Vagina (tissue), 2 donors: ENCODE results near the gene RAB19. TPM values are rescaled to one million over a fixed set of nuclear protein-coding genes. Genes with fewer than 3 reads are reported as not detected.

Source experiments
- DNase-seq, 2 donors: peaks; one replicate each; pipeline ENCODE4 v3.0.0-alpha.2; 2017; ENCODE audit errors: extremely low spot score in 2 of 2
- H3K27ac ChIP-seq: fragments of 200-600 bp; sonication (generic); one replicate; pipeline ENCODE4 v1.5.1; 2019
- H3K27me3 ChIP-seq: fragments of 200-600 bp; sonication (generic); one replicate; pipeline ENCODE4 v1.5.1; 2019
- H3K36me3 ChIP-seq, 2 donors: fragments of 200-600 bp; sonication (generic); one replicate each; pipeline ENCODE4 v1.5.1; 2017 to 2019
- H3K4me1 ChIP-seq: fragments of 200-600 bp; sonication (generic); one replicate; pipeline ENCODE4 v1.5.1; 2019
- H3K4me3 ChIP-seq, 2 donors: fragments of 200-600 bp; sonication (generic); 1 replicate in 1 of 2; 2 replicates in 1 of 2; pipeline ENCODE4 v1.5.1; 2016 to 2019
- H3K9me3 ChIP-seq: fragments of 200-600 bp; sonication (generic); one replicate; pipeline ENCODE4 v1.5.1; 2019
- CTCF ChIP-seq, 3 experiments: fragments of 450-650 bp in 2 of 3; fragments of 200-600 bp in 1 of 3; sonication (generic) in 1 of 3; IDR thresholded peaks; one replicate each; pipeline ENCODE4 v1.5.1; 2017 to 2019; ENCODE audit warnings: antibody characterized with exemption in 3 of 3, mild to moderate bottlenecking in 2 of 3, moderate library complexity in 2 of 3
- POLR2A ChIP-seq, 2 donors: fragments of 450-650 bp; IDR thresholded peaks; one replicate each; pipeline ENCODE4 v1.6.1; 2017; ENCODE audit warnings: antibody characterized with exemption in 2 of 2, mild to moderate bottlenecking in 2 of 2, moderate library complexity in 2 of 2
- POLR2AphosphoS5 ChIP-seq, 2 donors: sonication (generic); formaldehyde crosslinking; IDR thresholded peaks; one replicate each; pipeline ENCODE4 v1.9.0; 2017; ENCODE audit warnings: antibody characterized with exemption in 2 of 2, mild to moderate bottlenecking in 2 of 2, low read depth in 1 of 2; ENCODE audit not compliant: insufficient read depth in 1 of 2
- intact Hi-C: fragments of 100-400 bp; cut with DNase I; formaldehyde crosslinking; loops from one replicate; pipeline ENCODE4 v1.15.1; 2023
- total RNA-seq: library from RNA; depleted of rRNA; stranded (reverse); fragments of >200 nt; gene quantifications from one replicate; pipeline ENCODE4 v1.2.3, GENCODE V29; 2016

The RAB19 gene
- not detected for total RNA-seq

DNA sequence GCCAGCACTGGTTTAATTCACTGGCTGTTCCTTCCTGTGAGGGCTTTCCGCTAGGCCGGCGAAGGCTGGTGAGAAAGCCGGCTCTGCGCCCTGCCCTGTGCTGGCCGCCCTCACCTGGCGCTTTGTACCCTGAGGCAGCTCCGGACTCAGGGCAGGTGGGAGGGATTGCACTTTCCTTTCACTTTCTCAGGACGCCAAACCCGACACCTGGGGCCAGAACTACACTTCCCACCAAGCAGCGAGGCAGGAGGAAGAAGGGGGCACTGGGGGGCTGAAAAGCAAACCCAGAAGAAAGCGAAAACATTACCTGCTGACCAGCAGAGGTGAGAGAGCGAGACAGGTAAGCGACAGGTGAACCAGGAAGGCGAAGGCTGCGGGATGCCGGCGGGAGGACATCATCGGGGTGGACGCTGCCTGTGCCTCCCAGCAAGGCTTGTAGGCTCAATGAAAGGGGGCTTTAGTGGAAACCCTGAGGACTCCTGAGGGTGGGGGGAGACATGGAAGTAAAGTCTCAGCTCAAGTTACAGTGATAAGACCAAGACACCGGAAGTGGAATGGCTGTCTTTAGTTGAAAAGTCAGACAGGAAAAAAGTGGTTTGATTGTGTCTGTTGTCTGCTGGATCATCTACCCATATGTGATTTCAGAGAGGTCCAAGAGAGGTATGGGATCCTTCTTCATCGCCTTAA is at the start of gene RAB19:
TSS of gene RAB19 (plus strand) at position 181 of the 687 bp plus-strand sequence. CDS start 3,589 bp downstream, outside the sequence.
- intact Hi-C loops, result no loop called here
- H3K36me3 ChIP-seq, result no peaks in the 10 kb centered on the region
- no peak within 1 kb of the TSS for H3K27ac ChIP-seq
- no peak for DNase-seq
- peaks cover 8% of the 10 kb centered on the region for H3K4me1 ChIP-seq
- peak within 1 kb of the TSS; percentile 30 to 36 for H3K4me3 ChIP-seq
- no peaks in the 10 kb centered on the region for H3K27me3 ChIP-seq
- TF ChIP-seq POLR2A (IDR thresholded peaks at IDR 0.05), result no peak
- TF ChIP-seq CTCF (IDR thresholded peaks at IDR 0.05), result no peak
- no peak for TF ChIP-seq POLR2AphosphoS5 (IDR thresholded peaks at IDR 0.05; ENCODE audit: insufficient read depth in 1 of 2, low read depth in 1 of 2)
- no peaks in the 10 kb centered on the region for H3K9me3 ChIP-seq

DNA sequence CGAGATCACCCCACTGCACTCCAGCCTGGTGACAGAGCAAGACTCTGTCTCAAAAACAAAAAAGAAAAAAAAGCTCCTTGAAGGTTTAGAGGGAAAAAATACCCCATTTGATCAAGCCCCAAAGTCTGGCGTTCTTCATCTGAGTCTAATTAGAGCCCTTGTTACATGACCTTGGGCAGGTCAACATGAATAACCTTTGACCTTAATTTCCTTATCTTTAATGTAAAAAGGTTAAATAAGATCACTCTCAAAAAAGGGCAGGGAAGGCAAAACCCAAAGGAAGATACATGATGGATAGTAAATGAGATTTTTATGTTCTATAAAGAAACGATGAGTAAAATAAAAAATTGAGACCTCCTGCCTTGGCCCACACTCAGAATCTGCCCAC is 45.8 kb upstream of the RAB19 start:
- Histone ChIP-seq H3K36me3 (peaks cover 0 to 6% of the 10 kb centered on the region in 2 donors), H3K27me3 (no peaks in the 10 kb centered on the region), H3K27ac (no peak overlapping the region), H3K4me3 (no peak overlapping the region), H3K4me1 (no peaks in the 10 kb centered on the region), H3K9me3 (no peaks in the 10 kb centered on the region)
- intact Hi-C loops, result no loop called here
- no peak for DNase-seq
- no peak for TF ChIP-seq POLR2AphosphoS5 (IDR thresholded peaks at IDR 0.05; ENCODE audit: insufficient read depth in 1 of 2, low read depth in 1 of 2)
- TF ChIP-seq POLR2A (IDR thresholded peaks at IDR 0.05), result no peak
- TF ChIP-seq CTCF (IDR thresholded peaks at IDR 0.05), result no peak

GRCh38 chr7:140358412-140359051 is 45.3 kb upstream of the RAB19 start:
- Histone ChIP-seq H3K4me1 (no peaks in the 10 kb centered on the region), H3K9me3 (no peaks in the 10 kb centered on the region), H3K27ac (no peak overlapping the region), H3K4me3 (no peak overlapping the region), H3K27me3 (no peaks in the 10 kb centered on the region), H3K36me3 (peaks cover 0 to 4% of the 10 kb centered on the region in 2 donors)
- DNase-seq, result no peak
- TF ChIP-seq CTCF (IDR thresholded peaks at IDR 0.05) (no peak), POLR2AphosphoS5 (IDR thresholded peaks at IDR 0.05; ENCODE audit: insufficient read depth in 1 of 2, low read depth in 1 of 2) (no peak), POLR2A (IDR thresholded peaks at IDR 0.05) (no peak)
- intact Hi-C loops, result no loop called here

DNA sequence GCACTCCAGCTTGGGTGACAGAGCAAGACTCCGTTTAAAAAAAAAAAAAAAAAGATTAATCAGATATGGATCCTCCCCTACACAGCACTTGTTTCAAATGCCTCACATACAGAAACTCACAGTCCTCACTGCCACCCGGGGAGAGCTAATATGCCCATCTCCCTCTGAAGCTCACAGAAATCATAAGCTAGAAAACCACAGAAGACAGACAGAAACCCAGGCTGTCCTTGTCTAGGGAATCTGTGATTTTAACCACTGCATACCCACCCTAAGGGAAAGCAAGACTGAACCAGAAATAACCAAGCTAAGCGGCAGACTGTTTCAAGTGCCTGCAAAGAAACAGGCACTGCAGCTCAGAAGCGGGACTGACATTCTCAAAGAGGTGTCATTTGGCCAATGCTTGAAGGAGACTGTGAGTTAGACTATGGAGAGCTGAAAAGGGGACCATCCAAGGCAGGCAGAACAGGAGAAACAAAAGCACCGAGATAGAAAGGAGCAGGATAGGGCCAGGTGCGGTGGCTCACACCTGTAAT is 43.1 kb upstream of the RAB19 start:
- Histone ChIP-seq H3K9me3 (no peaks in the 10 kb centered on the region), H3K4me1 (no peaks in the 10 kb centered on the region), H3K27ac (no peak overlapping the region), H3K27me3 (no peaks in the 10 kb centered on the region), H3K36me3 (peaks cover 0 to 8% of the 10 kb centered on the region in 2 donors), H3K4me3 (no peak overlapping the region)
- TF ChIP-seq POLR2A (IDR thresholded peaks at IDR 0.05) (no peak), POLR2AphosphoS5 (IDR thresholded peaks at IDR 0.05; ENCODE audit: insufficient read depth in 1 of 2, low read depth in 1 of 2) (no peak), CTCF (IDR thresholded peaks at IDR 0.05) (no peak)
- intact Hi-C loops, result no loop called here
- no peak for DNase-seq

DNA sequence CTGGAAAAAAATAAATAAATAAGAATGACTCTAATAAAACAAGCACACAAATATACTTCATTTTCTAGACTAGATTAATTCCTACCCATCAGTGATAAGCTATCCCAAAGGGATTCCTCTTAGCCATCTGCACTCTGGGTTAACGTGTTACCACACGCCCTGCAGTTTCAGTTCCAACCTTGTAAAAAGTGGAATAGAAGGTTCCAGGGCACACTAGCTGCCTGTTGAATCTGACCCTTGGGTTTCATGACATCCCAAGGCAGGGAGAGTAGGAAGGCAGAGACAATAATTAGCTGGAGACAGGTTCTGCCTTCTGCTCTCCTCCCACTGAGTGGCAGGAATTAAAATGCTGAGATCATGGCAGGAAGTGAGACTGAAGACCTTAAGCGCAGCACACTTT is 39.0 kb upstream of the RAB19 start:
- intact Hi-C loops, result no loop called here
- Histone ChIP-seq H3K36me3 (peaks cover 0 to 22% of the 10 kb centered on the region in 2 donors), H3K27ac (peak overlapping the region; percentile 33), H3K4me1 (no peaks in the 10 kb centered on the region), H3K9me3 (no peaks in the 10 kb centered on the region), H3K27me3 (no peaks in the 10 kb centered on the region), H3K4me3 (no peak overlapping the region)
- TF ChIP-seq POLR2AphosphoS5 (IDR thresholded peaks at IDR 0.05; ENCODE audit: insufficient read depth in 1 of 2, low read depth in 1 of 2) (no peak), POLR2A (IDR thresholded peaks at IDR 0.05) (no peak), CTCF (IDR thresholded peaks at IDR 0.05) (no peak)
- no peak for DNase-seq
